Stimulated activated CD8-positive, alpha-beta memory T cell treated with anti-CD3 and anti-CD28 coated beads, Interleukin-7, amount 100 ng/mL, for 1 hour (primary cell): Measurements from ENCODE around the gene DUSP2.

Experiments
- DNase-seq, 2 donors: peaks; one replicate each; pipeline ENCODE4 v3.0.0-alpha.2; 2020; ENCODE audit warnings: low read depth in 2 of 2

Gene DUSP2

DNA sequence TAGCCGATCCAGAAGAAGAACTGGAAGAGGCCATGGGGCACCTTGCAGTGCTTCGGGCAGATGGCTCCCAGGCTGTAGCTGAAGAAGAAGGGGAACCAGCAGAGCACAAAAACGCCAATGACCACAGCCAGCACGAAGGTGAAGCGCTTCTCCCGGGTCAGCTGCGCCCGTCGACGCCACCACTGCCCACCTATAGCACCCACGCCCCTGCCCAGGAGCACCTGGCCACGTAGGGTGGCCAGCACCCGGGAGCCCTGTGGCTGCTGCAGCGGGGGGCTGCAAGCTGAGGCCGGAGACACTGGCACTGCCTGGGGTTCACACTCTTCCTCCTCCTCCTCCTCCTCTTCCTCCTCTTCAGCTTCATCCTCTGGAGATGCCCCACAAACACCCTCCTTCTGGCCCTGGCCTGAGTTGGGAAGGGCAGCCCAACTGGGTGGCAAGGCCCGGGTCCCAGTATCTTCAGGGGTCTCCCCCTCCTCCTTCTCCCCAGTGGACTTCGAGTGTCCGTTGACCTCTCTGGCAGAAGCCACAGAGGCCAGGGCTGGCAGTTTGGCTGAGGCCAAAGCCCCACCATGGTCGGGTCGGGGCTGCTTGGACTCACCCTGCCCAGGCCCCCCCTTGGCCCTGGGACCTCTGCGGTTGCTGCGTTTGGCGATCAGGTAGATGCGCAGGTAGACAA is 30.2 kb downstream of the DUSP2 start:
- no peak for DNase-seq

DNA sequence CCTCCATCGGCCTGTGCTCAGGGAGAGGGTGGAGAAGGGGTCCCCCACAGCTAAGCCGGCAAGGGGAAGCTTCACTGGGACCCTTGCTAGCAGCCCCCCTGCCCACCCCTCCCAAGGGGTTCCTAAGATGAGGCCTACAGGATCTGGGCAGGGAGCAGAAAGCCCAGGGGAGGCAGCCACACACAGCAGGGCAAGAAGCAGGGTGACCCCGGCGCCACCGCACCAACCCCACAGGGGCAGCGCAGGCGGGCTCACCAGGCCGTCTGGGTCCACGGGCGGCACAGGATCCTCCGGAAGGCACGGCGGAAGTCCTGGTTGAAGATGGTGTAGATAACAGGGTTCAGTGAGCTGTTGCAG is 30.7 kb downstream of the DUSP2 start:
- no peak for DNase-seq

DNA sequence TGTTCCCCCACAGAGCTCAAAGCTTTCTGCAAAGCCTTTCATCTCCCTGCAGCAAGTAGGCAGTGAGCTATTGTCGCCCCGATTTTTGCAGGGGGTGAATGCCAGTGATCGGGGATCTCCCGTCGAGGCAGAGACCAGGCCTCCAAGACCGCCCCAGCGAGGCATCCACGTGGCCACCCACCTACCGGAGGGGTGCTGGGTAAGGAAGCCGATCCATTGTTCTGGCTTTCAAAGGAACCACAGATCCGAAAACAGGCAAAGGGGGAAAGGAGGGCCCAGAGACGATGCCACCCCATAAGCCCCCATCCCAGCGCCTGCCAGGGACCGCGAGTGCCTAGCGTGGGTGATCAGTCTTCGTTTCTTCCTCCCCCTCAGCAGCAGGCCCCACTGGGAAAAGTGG is 31.3 kb downstream of the DUSP2 start:
- no peak for DNase-seq

DNA sequence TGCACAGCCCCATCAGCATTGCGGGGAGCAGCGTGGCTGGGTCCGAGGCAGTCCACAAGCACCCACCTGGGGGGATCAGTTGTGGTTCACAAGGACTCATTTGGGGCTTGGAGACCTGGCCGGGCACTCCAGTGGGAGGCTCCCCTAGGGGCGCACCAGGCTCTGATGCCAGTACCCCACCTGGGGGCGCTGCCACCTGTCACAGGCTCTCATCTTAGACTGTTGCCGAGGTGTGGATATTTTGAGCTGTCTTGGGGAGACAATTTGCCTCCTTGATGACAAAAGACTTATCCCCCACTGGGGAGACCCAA is 31.9 kb downstream of the DUSP2 start:
- no peak for DNase-seq

DNA sequence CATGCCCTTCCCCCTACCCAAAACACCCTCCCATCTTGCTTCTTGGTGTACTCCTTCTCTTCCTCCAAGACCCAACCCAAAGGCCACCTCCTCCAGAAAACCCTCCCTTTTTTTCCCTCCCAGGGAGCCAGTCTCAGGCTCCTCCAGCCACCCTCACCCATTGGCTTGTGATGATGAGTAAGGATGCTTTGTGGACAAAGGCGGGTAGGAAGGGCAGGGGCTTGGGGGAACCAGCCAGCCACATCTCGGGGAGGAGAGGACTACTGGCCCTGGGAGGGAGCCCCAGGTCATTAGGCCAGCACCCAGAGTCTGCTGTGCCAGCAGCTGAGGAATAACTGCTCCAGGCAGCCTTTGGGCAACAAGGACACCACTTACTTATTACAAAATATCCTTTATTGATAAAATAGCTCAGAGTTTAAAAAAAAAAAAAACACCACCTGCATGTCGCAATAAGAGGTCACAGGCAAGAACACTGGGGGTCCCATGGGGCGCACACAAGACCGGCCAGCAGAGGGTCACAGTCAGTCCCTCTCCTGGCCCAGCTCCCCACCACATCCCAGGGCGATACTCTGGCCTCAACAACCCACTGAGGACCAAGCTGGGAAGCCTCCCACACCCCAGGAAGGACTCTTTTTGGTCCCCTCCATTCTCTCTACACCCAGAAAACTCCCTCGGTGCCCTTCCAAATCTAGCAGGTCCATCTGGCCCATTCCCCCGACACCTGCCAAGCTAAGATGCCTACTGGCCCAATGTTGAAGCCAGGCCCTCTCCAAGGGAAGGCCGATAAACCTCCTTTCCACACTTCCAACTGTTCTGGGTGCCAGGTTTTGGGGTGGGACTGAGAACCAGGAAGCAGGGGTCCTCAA is 32.5 kb downstream of the DUSP2 start:
- no peak for DNase-seq

DNA sequence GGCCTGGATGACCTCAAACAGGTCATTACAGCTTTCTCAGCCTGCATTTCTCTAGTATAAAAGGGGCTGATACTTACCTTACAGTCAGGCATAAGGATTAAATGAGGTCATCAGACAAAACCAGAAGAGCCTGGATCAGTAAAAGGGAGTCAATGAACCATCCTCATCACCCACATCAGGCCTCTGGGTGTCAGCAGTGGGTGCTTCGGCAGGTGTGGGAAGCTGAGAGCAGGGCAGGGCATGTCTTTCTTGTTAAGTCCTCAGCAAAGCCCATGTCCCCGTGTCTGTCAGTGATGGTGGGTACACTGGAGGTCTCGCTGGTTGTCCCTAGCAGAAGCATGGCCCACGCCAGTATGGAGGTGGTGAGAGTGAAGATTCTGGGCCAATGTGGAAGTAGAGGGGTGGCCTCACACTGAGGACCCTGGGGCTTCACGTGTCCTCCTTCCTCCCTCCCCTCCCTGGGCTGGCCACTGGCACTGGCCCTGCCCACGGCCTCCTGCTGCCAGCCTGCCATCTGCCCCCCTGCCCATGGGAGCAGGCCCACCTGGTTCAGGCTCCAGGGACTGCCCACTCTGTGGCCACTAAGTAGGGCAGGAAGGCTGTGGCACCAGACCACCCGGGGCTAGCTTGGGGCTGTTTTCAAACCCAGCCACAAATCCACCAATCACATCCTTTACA is 33.3 kb downstream of the DUSP2 start:
- no peak for DNase-seq

DNA sequence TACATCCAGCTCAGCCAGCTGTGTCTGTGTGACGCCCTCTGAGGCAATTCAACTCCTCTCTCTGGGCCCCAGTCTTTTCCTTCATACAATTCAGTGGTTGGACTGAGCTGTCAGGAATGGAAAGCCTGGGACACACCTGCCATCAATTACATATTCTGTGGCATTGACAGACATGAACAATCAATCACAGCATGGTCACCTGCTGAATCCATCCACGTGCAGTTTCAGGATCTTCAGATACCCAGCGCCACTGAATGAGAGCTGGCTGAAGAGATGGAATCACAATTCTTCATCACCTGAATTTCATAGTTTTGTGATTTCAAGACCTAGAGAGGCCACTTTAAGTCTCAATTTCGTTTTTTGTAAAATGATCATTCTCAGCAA is 34.0 kb downstream of the DUSP2 start:
- no peak for DNase-seq

DNA sequence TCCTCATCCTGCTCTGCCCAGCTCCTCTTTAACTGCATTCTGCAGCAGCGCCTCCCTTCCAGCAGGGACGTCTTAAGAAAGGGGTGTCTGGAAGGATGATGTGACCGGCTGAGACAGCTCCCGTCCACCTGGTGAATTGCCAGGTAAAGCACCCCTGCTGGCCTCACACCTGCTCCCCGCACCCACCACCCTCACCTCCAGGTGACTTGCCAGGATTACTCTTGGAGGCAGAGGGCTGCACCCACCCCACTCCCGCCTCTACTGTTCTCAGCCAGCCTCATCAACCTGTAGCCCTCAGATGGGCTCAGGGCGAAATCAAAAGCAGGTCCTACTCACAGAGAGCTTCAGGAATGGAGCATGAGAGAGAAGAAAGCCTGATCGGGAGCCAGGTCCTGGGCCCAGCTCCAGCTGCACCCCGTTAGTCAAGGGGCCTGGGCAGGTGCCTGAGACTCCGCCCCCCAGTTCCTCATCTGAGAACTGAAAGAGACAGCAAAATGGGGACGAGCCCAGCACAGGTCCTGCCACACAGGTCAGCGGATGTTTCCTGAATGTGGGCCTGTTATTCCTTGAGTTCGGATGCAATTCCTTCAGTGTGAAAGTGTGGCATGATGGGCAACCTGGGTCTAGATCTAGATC is 34.5 kb downstream of the DUSP2 start:
- DNase-seq: no peak

DNA sequence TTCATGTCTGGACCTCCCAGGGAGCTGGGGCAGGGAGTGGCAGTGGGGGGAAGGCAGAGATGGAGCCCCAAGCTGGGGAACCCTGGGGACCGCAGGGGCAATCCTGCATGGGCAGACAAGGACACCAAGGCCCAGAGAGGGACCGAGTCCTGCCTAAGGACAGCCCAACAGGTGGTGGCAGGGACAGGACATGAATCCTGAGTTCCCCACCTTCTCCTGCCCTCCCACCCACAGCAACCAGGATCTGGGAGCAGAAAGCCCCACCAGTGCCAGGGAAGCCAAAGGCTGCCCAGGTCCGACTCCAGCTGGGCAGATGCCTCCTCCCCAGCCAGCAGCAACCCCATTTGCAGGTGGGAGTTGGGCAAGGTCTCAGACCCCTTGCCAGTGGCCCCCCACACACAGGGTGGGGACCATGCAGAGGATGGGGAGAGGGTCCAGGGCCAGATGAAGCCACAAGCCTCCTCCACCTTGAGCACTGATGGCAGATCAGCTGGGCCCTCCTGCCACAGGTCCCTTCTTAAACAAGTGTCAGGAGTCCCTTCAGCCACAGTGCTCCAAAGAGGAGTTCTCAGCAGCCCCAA is 35.2 kb downstream of the DUSP2 start:
- DNase-seq: no peak

DNA sequence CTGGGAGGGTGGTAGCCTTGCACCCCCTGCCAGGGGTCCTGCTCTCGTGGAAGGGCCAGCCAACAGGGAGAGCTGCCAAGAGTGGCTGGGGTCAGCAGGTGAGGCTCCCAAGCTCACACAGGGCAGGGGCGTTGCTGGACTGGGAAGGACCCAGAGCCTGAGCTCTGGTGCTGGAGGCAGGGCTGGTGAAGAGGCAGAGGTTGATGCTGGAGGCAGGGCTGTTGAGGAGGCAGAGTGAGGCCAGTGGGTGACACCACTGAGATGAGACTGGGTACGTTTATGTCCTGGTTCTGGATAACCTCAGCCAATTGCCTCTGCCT is 35.9 kb downstream of the DUSP2 start:
- DNase-seq: no peak

DNA sequence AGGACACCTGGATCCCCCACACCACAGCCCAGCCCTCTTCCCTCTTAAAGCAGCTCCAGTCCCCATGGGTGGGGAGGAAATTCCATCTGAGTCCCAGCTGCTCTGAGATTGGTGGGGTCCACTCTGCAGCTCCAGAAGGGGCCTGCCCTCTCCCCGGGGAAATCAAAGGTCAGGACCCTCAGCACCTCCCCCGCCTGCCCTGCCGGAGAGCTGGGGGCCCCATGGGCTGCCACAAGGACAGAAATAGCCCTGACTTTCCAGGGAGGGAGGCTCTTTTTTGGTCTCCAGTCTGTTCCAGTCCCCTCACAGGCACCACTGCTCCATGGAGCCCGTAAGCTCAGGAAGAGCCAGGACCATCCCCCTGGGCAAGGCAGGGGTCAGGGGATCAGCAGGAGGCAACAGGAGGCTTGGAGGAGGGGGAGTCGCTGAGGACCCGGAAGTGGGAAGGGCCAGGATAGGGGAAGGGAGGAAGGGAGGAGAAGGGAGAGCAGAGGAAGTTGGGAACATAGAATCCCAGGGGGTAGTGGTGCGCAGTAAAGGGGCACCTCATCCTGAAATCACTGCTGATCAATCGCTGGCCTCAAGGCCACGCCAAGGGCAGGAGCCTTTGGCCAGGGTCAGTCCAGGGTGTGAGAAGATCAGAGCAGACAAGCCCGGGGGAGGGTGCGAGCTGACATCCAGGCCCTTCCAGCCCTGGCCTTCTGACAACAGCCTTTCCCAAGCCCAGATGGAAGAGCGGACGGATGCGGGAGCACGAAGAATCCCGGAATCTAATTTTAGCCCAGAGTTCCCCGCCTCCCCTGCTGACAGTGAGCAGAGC is 36.5 kb downstream of the DUSP2 start:
- DNase-seq: no peak

DNA sequence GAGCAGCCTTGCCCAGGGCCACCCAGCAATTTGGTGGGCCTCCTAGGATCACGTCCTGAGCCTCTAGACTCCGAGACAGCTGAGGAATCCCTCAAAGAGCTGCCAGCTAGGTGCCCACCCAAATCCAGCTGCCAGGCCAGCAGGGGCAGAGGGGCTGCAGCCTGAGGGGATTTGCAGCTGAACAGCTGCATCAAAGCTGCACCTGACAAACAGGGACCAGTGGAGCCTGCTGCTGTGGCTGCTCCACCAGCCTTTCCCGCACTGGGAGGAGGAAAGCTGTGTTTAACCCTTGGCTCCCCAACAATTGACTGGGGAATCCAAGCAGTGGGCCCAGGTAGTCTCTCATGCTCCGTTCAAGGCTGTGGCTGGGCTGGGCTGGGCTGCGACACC is 37.1 kb downstream of the DUSP2 start:
- no peak for DNase-seq

DNA sequence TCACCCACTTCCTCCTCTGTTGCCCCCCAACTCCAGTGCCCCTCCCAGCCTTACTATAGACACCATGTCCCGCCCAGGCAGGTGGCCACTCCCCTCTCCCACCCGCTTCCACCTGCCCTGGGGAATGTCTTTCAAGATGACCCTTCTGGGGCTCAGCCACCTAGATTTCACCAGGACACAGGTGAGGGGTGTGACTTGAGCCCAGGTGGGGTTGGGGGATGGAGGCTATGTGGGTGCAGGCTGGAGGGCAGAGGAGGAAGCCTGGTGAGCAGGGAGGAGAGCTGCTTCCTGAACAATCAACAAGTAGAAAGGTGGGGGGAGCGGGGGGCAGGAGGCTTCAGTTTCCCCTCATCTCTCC is 37.6 kb downstream of the DUSP2 start:
- DNase-seq: no peak

DNA sequence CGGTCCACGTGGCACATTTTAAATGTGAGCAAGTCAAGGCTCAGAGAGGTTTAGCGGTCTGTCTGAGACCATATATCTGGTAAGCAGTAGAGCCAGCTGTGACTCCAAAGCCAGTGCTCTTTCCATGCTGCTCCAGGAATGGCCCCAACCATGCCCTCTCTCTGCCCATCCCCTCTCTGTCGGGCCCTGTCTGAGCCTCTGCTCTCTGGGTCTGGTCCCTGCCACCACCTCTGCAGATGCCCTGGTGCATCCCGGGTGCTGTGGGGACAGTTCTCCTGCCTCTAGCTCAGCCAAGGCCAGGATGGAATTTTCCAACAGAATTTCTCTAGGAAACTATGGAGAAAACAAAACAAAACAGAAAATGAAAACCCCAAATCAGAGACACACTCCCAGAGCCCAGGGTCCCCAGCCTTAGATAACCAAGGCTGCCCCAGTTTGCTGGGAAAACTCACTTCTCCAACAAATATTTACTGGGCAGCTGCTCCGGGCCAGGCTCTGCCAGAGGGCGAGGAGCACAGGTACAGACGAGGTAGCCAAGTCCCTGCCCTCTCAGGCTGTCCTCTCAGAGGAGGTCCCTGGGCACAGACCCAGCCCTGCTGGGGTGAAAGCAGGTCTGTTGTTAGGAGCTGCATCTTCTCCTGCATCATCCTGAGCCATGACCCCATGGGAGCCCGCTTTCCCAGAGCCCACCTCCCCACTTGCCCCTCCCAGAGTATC is 38.1 kb downstream of the DUSP2 start:
- no peak for DNase-seq

DNA sequence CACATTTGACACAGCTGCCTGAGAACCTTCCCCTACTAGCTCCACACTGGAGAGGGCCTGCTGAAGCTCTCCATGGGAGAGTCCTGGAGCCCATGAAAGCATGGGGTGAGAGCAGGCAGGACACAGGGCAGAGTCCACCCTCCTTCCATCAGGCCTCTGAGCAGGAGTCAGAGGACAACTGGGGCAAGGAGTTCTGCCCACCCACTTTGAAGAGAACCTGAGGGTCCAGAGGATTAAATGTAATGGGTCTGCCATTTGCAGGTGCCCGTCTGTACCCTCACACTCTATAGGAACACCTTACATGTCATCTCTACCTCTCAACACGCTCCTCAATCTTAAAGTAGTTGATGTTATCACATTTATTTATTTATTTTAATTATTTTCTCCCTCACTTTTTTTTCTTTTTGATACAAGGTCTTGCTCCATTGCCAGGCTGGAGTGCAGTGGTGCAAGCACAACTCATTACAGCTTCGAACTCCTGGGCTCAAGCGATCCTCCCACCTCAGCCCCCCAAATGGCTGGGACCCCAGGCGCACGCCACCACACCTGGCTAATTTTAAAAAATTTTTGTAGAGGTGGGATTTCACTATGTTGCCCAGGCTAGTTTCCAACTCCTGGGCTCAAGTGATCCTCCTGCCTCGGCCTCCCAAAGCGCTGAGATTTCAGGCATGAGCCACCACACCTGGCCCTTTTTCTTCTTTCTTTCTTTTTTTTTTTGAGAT is 39.1 kb downstream of the DUSP2 start:
- DNase-seq: no peak

DNA sequence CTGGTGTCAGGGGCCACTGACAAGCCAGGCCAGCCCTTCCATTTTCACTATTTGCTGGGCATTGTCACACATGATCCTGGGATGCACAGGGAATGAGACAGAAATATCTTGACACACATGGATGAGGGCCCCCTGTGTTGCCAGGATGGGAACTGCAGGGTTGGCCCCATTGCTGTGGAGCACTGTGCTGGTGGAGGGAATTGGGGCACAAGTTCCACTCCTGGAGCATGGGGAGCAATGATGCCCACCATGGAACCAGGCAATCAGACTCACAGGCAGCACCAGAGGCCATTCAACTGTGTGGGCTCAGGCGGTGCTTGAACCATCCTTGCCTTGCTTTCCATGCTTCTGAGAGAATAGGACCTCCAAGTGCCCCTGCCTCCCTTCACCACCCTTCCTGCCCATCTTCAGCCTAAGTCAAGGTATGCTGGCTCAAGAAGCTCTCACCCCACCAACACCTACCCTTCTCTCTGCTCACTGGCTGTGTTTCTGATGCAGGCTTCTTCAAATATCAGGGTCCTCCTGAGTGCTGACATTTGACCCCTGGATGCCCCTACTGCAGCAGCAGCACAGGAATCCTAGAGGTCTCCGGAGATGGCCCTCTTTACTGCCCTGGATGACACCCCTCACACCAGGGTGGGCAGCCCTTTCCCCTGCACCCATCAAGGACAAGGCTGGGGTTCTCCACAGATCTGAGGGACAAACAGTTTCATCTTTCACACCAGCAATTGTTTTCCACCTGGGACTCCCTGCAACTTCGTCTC is 39.9 kb downstream of the DUSP2 start:
- no peak for DNase-seq

DNA sequence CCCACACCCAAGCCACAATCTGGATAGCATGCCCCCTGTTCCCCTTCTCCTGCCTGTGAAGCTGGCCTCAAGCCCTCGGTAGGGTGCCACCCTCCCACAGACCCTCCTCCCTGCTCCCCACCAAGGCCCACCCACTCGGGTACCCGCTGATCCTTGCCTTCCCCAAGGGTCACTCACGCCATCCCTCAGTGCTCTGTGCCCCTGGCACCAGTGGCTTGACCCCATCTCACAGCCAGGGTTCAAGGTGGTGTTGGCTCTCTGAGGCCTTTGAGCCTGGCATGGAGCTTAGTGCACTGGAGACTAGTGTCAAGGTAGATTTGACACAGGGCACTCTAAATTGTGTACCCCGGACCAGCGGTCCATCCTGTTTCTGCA is 40.8 kb downstream of the DUSP2 start:
- DNase-seq: no peak

DNA sequence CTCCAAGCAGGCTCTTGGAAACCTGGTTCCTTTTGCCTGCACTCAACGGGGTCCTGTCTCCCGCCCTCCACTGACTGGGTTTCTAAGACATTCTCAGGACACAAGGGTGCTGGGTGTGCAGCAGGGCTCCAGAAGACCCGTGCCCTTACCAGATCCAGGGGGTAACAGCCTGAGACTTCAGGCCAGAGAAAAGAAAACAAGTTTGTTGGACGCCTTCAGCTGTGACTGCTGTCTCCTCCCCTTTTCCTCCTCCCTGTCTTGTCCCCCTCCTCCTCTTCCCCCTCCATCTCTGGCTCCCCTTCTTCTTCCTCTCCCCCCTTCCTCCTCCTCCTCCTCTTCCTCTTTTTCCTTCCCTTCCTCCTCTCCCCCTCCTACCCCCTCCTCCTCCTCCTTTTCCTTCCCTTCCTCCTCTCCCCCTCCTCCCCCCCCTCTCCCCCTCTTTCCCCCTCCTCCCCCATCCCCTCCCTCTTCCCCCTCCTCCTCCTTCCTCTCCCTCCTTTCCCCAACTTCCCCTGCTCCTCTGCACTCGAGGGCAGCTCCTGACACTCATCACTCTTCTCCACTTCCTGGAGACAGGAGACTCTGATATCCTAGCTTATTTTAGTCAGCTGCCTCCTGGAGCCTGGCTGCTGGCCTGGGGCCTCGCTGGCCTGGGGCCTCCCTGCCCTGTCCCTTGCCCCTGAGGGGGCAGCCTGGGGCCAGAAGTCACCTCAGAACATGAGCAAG is 41.3 kb downstream of the DUSP2 start:
- DNase-seq: no peak

DNA sequence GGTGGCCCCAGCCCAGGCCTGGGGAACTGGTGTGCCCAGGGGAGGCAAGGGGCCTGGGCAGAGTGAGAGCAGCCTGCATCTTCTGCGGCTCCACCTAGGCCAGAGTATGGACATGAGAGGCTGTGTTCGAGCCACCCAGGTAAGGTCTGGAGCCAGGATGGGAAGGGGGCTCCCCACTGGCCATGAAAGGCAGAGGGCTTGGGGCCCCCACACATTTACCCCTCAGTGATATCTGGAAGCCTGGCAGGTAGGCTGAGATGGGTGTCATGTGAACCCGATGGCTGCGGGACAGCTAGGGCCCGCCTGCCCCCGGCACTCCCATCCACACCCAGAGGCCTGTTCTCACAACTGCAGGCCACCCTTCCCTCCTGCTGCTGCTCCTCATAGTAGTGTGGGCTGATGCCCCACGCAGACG is 42.0 kb downstream of the DUSP2 start:
- DNase-seq: no peak
